Measurements from ENCODE around the gene SSR1.
"Not testable (repeated sequence)": the region's sequence is repeated elsewhere in the genome, so short reads cannot be mapped to it uniquely, and the experiment has no call there.

The SSR1 gene

GRCh38 chr6:7317538-7317937 lies 4.5 kb upstream of the SSR1 start:
- Histone ChIP-seq H3K18ac (ENCODE audit: low read length) (no peak overlapping the region), H2BK120ac (ENCODE audit: insufficient read depth, low read length, poor library complexity) (no peak overlapping the region), H3K9ac (ENCODE audit: low read length) (no peak overlapping the region), H4K12ac (ENCODE audit: low read depth, low read length) (no peak overlapping the region), H3K4me2 (ENCODE audit: low read length) (no peak overlapping the region), H2AFZ (ENCODE audit: insufficient read depth, low read length, poor library complexity) (no peak overlapping the region), H3K79me1 (ENCODE audit: low read length) (peaks cover 7% of the 10 kb centered on the region), H4K91ac (ENCODE audit: low read depth, low read length) (no peak overlapping the region), H2BK5ac (ENCODE audit: low read depth, low read length, poor library complexity) (no peak overlapping the region), H3K4me3 (ENCODE audit: low read depth, low read length) (no peak overlapping the region), H3K4ac (ENCODE audit: low read depth, low read length) (no peak overlapping the region), H3K14ac (ENCODE audit: low read length) (no peak overlapping the region), H2AK5ac (ENCODE audit: low read length) (no peak overlapping the region), H2BK12ac (ENCODE audit: low read length) (no peak overlapping the region), H3K27me3 (ENCODE audit: insufficient read depth, low read length) (no peaks in the 10 kb centered on the region), H3K9me3 (ENCODE audit: insufficient read depth, low read depth, low read length) (no peaks in the 10 kb centered on the region), H3K36me3 (ENCODE audit: control insufficient read depth in 1 of 2, insufficient read depth in 2 of 2, low read length in 2 of 2) (no peaks in the 10 kb centered on the region), H4K8ac (ENCODE audit: low read depth, low read length) (no peak overlapping the region), H3K27ac (ENCODE audit: low read depth, low read length) (no peak overlapping the region), H3K4me1 (ENCODE audit: control insufficient read depth in 1 of 2, insufficient read depth in 2 of 2, low read length in 2 of 2) (peaks cover 0 to 2% of the 10 kb centered on the region in 2 experiments), H3K79me2 (ENCODE audit: control insufficient read depth, insufficient read depth, low read length, poor library complexity) (peaks cover 4% of the 10 kb centered on the region), H3K23ac (ENCODE audit: low read length) (no peak overlapping the region)
- no peak for DNase-seq
- no CpG with 5 or more reads among the region's 9 CpGs for WGBS (ENCODE audit: extremely low coverage, insufficient coverage, insufficient read length)

DNA sequence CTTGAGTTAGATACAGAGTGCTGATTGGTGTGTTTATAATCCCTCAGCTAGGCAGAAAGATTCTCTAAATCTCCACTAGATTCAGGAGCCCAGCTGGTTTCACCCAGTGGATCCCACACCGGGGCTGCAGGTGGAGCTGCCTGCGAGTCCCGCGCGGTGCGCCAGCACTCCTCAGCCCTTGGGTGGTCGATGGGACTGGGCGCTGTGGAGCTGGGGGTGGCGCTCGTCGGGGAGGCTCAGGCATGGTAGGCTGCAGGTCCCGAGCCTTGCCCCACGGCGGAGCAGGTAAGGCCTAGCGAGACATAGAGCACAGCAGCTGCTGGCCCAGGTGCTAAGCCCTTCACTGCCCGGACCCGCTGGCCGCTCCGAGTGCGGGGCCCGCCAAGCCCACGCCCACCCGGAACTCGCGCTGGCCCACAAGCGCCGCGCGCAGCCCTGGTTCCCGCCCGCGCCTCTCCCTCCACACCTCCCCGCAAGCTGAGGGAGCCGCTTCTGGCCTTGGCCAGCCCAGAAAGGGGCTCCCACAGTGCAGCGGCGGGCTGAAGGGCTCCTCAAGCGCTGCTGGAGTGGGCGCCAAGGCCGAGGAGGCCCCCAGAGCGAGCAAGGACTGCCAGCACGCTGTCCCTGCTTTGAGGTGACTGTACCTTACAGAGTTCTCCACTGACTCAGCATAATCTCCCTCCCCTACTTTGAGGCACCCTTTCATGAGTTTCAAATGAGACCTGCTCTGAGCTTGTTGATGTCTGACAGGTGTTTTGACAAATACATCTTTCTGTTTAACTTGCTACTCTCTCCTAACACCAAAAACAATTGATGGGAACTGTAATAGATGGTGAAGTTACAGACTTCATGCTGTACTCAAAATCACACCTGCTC lies 3.9 kb upstream of the SSR1 start:
- Histone ChIP-seq H3K27ac (ENCODE audit: low read depth, low read length) (no peak overlapping the region), H4K8ac (ENCODE audit: low read depth, low read length) (no peak overlapping the region), H3K18ac (ENCODE audit: low read length) (no peak overlapping the region), H3K4me1 (ENCODE audit: control insufficient read depth in 1 of 2, insufficient read depth in 2 of 2, low read length in 2 of 2) (peaks cover 0 to 2% of the 10 kb centered on the region in 2 experiments), H3K9me3 (ENCODE audit: insufficient read depth, low read depth, low read length) (no peaks in the 10 kb centered on the region), H2BK5ac (ENCODE audit: low read depth, low read length, poor library complexity) (no peak overlapping the region), H3K36me3 (ENCODE audit: control insufficient read depth in 1 of 2, insufficient read depth in 2 of 2, low read length in 2 of 2) (no peaks in the 10 kb centered on the region), H3K23ac (ENCODE audit: low read length) (no peak overlapping the region), H3K14ac (ENCODE audit: low read length) (no peak overlapping the region), H2BK120ac (ENCODE audit: insufficient read depth, low read length, poor library complexity) (no peak overlapping the region), H3K79me1 (ENCODE audit: low read length) (peaks cover 10% of the 10 kb centered on the region), H3K4me3 (ENCODE audit: low read depth, low read length) (no peak overlapping the region), H2BK12ac (ENCODE audit: low read length) (no peak overlapping the region), H2AFZ (ENCODE audit: insufficient read depth, low read length, poor library complexity) (no peak overlapping the region), H3K9ac (ENCODE audit: low read length) (no peak overlapping the region), H3K79me2 (ENCODE audit: control insufficient read depth, insufficient read depth, low read length, poor library complexity) (peaks cover 8% of the 10 kb centered on the region), H3K27me3 (ENCODE audit: insufficient read depth, low read length) (no peaks in the 10 kb centered on the region), H3K4ac (ENCODE audit: low read depth, low read length) (no peak overlapping the region), H4K12ac (ENCODE audit: low read depth, low read length) (no peak overlapping the region), H4K91ac (ENCODE audit: low read depth, low read length) (no peak overlapping the region), H3K4me2 (ENCODE audit: low read length) (no peak overlapping the region), H2AK5ac (ENCODE audit: low read length) (no peak overlapping the region)
- WGBS (ENCODE audit: extremely low coverage, insufficient coverage, insufficient read length) = no CpG with 5 or more reads among the region's 41 CpGs
- no peak for DNase-seq

- no peaks in the 10 kb centered on the region for H3K9me3 ChIP-seq (ENCODE audit: insufficient read depth, low read depth, low read length)
- H4K12ac ChIP-seq (ENCODE audit: low read depth, low read length) = no peak overlapping the region
- no peak overlapping the region for H2AK5ac ChIP-seq (ENCODE audit: low read length)
- no peak overlapping the region for H2BK5ac ChIP-seq (ENCODE audit: low read depth, low read length, poor library complexity)
- H3K27ac ChIP-seq (ENCODE audit: low read depth, low read length) = no peak overlapping the region
- no peak overlapping the region for H3K9ac ChIP-seq (ENCODE audit: low read length)
- peaks cover 10% of the 10 kb centered on the region for H3K79me1 ChIP-seq (ENCODE audit: low read length)
- no peak overlapping the region for H3K4me3 ChIP-seq (ENCODE audit: low read depth, low read length)
- peaks cover 0 to 2% of the 10 kb centered on the region in 2 experiments for H3K4me1 ChIP-seq (ENCODE audit: control insufficient read depth in 1 of 2, insufficient read depth in 2 of 2, low read length in 2 of 2)
- H2BK12ac ChIP-seq (ENCODE audit: low read length) = no peak overlapping the region
- no peak overlapping the region for H2AFZ ChIP-seq (ENCODE audit: insufficient read depth, low read length, poor library complexity)
- H3K79me2 ChIP-seq (ENCODE audit: control insufficient read depth, insufficient read depth, low read length, poor library complexity) = peaks cover 8% of the 10 kb centered on the region
- no peaks in the 10 kb centered on the region for H3K27me3 ChIP-seq (ENCODE audit: insufficient read depth, low read length)
- no peak overlapping the region for H4K91ac ChIP-seq (ENCODE audit: low read depth, low read length)
- H3K23ac ChIP-seq (ENCODE audit: low read length) = no peak overlapping the region
- no peak overlapping the region for H2BK120ac ChIP-seq (ENCODE audit: insufficient read depth, low read length, poor library complexity)
- no peak for DNase-seq
- no peaks in the 10 kb centered on the region for H3K36me3 ChIP-seq (ENCODE audit: control insufficient read depth in 1 of 2, insufficient read depth in 2 of 2, low read length in 2 of 2)
- H3K14ac ChIP-seq (ENCODE audit: low read length) = no peak overlapping the region
- no peak overlapping the region for H4K8ac ChIP-seq (ENCODE audit: low read depth, low read length)
- no CpG with 5 or more reads among the region's 6 CpGs for WGBS (ENCODE audit: extremely low coverage, insufficient coverage, insufficient read length)
- H3K4ac ChIP-seq (ENCODE audit: low read depth, low read length) = no peak overlapping the region
- no peak overlapping the region for H3K4me2 ChIP-seq (ENCODE audit: low read length)
- H3K18ac ChIP-seq (ENCODE audit: low read length) = no peak overlapping the region
These were observed 3.0 kb upstream of the SSR1 start for GRCh38 chr6:7315948-7316365.

DNA sequence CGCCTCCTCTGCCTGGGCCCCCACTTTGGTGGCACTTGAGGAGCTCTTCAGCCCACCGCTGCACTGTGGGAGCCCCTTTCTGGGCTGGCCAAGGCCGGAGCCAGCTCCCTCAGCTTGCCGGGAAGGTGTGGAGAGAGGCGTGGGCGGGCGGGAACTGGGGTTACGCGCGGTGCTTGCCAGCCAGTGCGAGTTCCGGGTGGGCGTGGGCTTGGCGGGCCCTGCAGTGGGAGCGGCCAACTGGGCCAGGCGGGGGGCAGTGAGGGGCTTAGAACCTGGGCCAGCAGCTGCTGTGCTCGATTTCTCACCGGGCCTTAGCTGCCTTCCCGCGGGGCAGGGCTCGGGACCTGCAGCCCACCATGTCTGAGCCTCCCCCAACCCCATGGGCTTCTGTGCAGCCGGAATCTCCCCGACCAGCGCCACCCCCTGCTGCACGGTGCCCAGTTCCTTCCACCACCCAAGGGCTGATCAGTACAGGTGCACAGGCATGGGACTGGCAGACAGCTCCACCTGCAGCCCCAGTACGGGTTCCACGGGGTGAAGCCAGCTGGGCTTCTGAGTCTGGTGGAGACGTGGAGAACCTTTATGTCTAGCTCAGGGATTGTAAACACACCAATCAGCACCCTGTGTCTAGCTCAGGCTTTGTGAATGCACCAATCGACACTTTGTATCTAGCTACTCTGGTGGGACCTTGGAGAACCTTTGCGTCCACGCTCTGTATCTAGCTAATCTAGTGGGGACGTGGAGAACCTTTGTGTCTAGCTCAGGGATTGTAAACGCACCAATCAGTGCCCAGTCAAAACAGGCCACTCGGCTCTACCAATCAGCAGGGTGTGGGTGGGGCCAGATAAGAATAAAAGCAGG lies 2.3 kb upstream of the SSR1 start:
- H3K9ac ChIP-seq (ENCODE audit: low read length); H2BK12ac ChIP-seq (ENCODE audit: low read length); H3K14ac ChIP-seq (ENCODE audit: low read length); H2AFZ ChIP-seq (ENCODE audit: insufficient read depth, low read length, poor library complexity); H3K4me2 ChIP-seq (ENCODE audit: low read length); H3K79me2 ChIP-seq (ENCODE audit: control insufficient read depth, insufficient read depth, low read length, poor library complexity); H2AK5ac ChIP-seq (ENCODE audit: low read length); H3K27me3 ChIP-seq (ENCODE audit: insufficient read depth, low read length); H2BK5ac ChIP-seq (ENCODE audit: low read depth, low read length, poor library complexity); H4K8ac ChIP-seq (ENCODE audit: low read depth, low read length); DNase-seq; H3K23ac ChIP-seq (ENCODE audit: low read length); H3K4ac ChIP-seq (ENCODE audit: low read depth, low read length); H2BK120ac ChIP-seq (ENCODE audit: insufficient read depth, low read length, poor library complexity); H3K18ac ChIP-seq (ENCODE audit: low read length); H3K4me3 ChIP-seq (ENCODE audit: low read depth, low read length); H3K4me1 ChIP-seq (ENCODE audit: control insufficient read depth in 1 of 2, insufficient read depth in 2 of 2, low read length in 2 of 2); H3K27ac ChIP-seq (ENCODE audit: low read depth, low read length); H3K9me3 ChIP-seq (ENCODE audit: insufficient read depth, low read depth, low read length); H4K91ac ChIP-seq (ENCODE audit: low read depth, low read length); H4K12ac ChIP-seq (ENCODE audit: low read depth, low read length); H3K36me3 ChIP-seq (ENCODE audit: control insufficient read depth in 1 of 2, insufficient read depth in 2 of 2, low read length in 2 of 2): not testable (repeated sequence)
- peaks cover 10% of the 10 kb centered on the region for H3K79me1 ChIP-seq (ENCODE audit: low read length)
- no CpG with 5 or more reads among the region's 34 CpGs for WGBS (ENCODE audit: extremely low coverage, insufficient coverage, insufficient read length)

Measured in trophoblast cell (in vitro differentiated cells and primary cell).